Measurements from ENCODE around the gene NALCN. TPM values are rescaled to one million over a fixed set of nuclear protein-coding genes. Genes with fewer than 3 reads are reported as not detected.

The NALCN gene
- total and polyA plus RNA-seq, 2 experiments from 2014 or later, result 0.50 to 0.87 TPM

DNA sequence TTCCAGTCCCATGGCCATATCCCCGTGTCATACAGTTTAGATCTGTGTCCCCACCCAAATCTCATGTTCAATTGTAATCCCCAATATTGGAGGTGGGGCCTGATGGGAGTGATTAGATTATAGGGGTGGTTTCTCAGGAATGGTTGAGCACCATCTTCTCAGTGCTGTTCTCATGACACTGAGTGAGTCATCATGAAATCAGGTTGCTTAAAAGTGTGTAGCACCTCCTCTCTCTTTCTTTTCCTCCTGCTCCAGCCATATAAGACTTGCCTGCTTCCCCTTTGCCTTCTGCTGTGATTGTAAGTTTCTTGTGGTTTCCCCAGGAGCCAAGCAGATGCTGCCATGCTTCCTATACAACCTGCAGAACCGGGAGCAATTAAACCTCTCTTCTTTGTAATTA lies 197.8 kb downstream of the NALCN start:
- no peak for ATAC-seq
- Histone ChIP-seq H3K36me3 (ENCODE audit: insufficient read depth) (no peaks in the 10 kb centered on the region), H3K79me2 (replicated peaks; ENCODE audit: insufficient read depth) (no peaks in the 10 kb centered on the region), H4K20me1 (replicated peaks; ENCODE audit: insufficient read depth) (no peaks in the 10 kb centered on the region), H3K4me2 (no peak overlapping the region), H3K9me2 (ENCODE audit: insufficient read depth) (no peaks in the 10 kb centered on the region), H2AFZ (no peak overlapping the region), H3K27me3 (ENCODE audit: insufficient read depth) (no peaks in the 10 kb centered on the region), H3K4me3 (no peak overlapping the region), H3K27ac (ENCODE audit: low read depth) (no peak overlapping the region), H3F3A (replicated peaks; ENCODE audit: low read depth) (no peaks in the 10 kb centered on the region), H3K4me1 (ENCODE audit: insufficient read depth) (no peaks in the 10 kb centered on the region)
- H3K36me3 Mint-ChIP-seq (ENCODE audit: low read depth), result no peaks in the 10 kb centered on the region
- no peak for DNase-seq (ENCODE audit: low spot score)
- H3K4me3 Mint-ChIP-seq, result no peak overlapping the region
- TF ChIP-seq ZNF114 (CRISPR knock-in tag; IDR thresholded peaks at IDR 0.05), result no peak
- TF ChIP-seq, protein P1, sequence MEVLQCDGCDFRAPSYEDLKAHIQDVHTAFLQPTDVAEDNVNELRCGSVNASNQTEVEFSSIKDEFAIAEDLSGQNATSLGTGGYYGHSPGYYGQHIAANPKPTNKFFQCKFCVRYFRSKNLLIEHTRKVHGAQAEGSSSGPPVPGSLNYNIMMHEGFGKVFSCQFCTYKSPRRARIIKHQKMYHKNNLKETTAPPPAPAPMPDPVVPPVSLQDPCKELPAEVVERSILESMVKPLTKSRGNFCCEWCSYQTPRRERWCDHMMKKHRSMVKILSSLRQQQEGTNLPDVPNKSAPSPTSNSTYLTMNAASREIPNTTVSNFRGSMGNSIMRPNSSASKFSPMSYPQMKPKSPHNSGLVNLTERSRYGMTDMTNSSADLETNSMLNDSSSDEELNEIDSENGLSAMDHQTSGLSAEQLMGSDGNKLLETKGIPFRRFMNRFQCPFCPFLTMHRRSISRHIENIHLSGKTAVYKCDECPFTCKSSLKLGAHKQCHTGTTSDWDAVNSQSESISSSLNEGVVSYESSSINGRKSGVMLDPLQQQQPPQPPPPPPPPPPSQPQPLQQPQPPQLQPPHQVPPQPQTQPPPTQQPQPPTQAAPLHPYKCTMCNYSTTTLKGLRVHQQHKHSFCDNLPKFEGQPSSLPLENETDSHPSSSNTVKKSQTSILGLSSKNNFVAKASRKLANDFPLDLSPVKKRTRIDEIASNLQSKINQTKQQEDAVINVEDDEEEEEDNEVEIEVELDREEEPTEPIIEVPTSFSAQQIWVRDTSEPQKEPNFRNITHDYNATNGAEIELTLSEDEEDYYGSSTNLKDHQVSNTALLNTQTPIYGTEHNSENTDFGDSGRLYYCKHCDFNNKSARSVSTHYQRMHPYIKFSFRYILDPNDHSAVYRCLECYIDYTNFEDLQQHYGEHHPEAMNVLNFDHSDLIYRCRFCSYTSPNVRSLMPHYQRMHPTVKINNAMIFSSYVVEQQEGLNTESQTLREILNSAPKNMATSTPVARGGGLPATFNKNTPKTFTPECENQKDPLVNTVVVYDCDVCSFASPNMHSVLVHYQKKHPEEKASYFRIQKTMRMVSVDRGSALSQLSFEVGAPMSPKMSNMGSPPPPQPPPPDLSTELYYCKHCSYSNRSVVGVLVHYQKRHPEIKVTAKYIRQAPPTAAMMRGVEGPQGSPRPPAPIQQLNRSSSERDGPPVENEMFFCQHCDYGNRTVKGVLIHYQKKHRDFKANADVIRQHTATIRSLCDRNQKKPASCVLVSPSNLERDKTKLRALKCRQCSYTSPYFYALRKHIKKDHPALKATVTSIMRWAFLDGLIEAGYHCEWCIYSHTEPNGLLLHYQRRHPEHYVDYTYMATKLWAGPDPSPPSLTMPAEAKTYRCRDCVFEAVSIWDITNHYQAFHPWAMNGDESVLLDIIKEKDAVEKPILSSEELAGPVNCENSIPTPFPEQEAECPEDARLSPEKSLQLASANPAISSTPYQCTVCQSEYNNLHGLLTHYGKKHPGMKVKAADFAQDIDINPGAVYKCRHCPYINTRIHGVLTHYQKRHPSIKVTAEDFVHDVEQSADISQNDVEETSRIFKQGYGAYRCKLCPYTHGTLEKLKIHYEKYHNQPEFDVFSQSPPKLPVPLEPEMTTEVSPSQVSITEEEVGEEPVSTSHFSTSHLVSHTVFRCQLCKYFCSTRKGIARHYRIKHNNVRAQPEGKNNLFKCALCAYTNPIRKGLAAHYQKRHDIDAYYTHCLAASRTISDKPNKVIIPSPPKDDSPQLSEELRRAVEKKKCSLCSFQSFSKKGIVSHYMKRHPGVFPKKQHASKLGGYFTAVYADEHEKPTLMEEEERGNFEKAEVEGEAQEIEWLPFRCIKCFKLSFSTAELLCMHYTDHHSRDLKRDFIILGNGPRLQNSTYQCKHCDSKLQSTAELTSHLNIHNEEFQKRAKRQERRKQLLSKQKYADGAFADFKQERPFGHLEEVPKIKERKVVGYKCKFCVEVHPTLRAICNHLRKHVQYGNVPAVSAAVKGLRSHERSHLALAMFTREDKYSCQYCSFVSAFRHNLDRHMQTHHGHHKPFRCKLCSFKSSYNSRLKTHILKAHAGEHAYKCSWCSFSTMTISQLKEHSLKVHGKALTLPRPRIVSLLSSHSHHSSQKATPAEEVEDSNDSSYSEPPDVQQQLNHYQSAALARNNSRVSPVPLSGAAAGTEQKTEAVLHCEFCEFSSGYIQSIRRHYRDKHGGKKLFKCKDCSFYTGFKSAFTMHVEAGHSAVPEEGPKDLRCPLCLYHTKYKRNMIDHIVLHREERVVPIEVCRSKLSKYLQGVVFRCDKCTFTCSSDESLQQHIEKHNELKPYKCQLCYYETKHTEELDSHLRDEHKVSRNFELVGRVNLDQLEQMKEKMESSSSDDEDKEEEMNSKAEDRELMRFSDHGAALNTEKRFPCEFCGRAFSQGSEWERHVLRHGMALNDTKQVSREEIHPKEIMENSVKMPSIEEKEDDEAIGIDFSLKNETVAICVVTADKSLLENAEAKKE (CRISPR knock-in tag; IDR thresholded peaks at IDR 0.05), result no peak
- no peak for TF ChIP-seq POLR2AphosphoS5 (IDR thresholded peaks at IDR 0.05; ENCODE audit: low read depth)
- H3K9me3 Mint-ChIP-seq, result no peaks in the 10 kb centered on the region
- H3K27ac Mint-ChIP-seq, result no peak overlapping the region
- no peaks in the 10 kb centered on the region for H3K27me3 Mint-ChIP-seq (ENCODE audit: insufficient read depth, low read depth, poor library complexity)
- no peaks in the 10 kb centered on the region for H3K4me1 Mint-ChIP-seq

DNA sequence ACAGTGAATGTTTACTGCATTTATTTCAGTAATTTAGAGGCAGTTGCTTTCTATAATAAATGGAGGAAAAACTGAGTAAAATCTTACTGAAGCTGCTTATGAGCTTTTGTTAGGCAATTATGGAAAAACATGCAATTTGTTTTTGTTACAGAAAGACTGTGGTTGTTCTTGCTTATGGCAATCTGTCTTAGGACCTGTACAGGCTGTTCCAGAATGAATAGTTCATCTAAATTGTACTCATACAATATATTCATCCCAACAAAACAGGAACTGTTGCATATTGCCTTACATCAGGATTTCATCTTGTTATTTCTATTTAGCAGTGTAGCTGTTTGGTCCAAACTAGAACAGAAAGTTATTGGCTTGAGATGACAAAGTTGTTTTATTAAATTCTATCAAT lies 199.2 kb downstream of the NALCN start:
- Histone ChIP-seq H3K4me1 (ENCODE audit: insufficient read depth) (no peaks in the 10 kb centered on the region), H3K27ac (ENCODE audit: low read depth) (no peak overlapping the region), H4K20me1 (replicated peaks; ENCODE audit: insufficient read depth) (no peaks in the 10 kb centered on the region), H3F3A (replicated peaks; ENCODE audit: low read depth) (no peaks in the 10 kb centered on the region), H3K27me3 (ENCODE audit: insufficient read depth) (no peaks in the 10 kb centered on the region), H2AFZ (no peak overlapping the region), H3K4me3 (no peak overlapping the region), H3K9me2 (ENCODE audit: insufficient read depth) (no peaks in the 10 kb centered on the region), H3K4me2 (no peak overlapping the region), H3K36me3 (ENCODE audit: insufficient read depth) (no peaks in the 10 kb centered on the region), H3K79me2 (replicated peaks; ENCODE audit: insufficient read depth) (no peaks in the 10 kb centered on the region)
- Mint-ChIP-seq H3K36me3 (ENCODE audit: low read depth) (no peaks in the 10 kb centered on the region), H3K4me3 (no peak overlapping the region), H3K9me3 (no peaks in the 10 kb centered on the region), H3K4me1 (no peaks in the 10 kb centered on the region), H3K27ac (no peak overlapping the region), H3K27me3 (ENCODE audit: insufficient read depth, low read depth, poor library complexity) (no peaks in the 10 kb centered on the region)
- DNase-seq (ENCODE audit: low spot score) (no peak), ATAC-seq (no peak)
- TF ChIP-seq STAT1 (IDR thresholded peaks at IDR 0.05; ENCODE audit: unreplicated experiment), result no peak
- TF ChIP-seq, protein P2, sequence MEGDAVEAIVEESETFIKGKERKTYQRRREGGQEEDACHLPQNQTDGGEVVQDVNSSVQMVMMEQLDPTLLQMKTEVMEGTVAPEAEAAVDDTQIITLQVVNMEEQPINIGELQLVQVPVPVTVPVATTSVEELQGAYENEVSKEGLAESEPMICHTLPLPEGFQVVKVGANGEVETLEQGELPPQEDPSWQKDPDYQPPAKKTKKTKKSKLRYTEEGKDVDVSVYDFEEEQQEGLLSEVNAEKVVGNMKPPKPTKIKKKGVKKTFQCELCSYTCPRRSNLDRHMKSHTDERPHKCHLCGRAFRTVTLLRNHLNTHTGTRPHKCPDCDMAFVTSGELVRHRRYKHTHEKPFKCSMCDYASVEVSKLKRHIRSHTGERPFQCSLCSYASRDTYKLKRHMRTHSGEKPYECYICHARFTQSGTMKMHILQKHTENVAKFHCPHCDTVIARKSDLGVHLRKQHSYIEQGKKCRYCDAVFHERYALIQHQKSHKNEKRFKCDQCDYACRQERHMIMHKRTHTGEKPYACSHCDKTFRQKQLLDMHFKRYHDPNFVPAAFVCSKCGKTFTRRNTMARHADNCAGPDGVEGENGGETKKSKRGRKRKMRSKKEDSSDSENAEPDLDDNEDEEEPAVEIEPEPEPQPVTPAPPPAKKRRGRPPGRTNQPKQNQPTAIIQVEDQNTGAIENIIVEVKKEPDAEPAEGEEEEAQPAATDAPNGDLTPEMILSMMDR (conservative IDR thresholded peaks at IDR 0.05; ENCODE audit: low read depth in 2 of 2), result no peak
- no peak for TF ChIP-seq ZNF114 (CRISPR knock-in tag; IDR thresholded peaks at IDR 0.05)
- no peak for TF ChIP-seq EZH2 (IDR thresholded peaks at IDR 0.05; ENCODE audit: low read depth, unreplicated experiment)
- TF ChIP-seq, protein P3, sequence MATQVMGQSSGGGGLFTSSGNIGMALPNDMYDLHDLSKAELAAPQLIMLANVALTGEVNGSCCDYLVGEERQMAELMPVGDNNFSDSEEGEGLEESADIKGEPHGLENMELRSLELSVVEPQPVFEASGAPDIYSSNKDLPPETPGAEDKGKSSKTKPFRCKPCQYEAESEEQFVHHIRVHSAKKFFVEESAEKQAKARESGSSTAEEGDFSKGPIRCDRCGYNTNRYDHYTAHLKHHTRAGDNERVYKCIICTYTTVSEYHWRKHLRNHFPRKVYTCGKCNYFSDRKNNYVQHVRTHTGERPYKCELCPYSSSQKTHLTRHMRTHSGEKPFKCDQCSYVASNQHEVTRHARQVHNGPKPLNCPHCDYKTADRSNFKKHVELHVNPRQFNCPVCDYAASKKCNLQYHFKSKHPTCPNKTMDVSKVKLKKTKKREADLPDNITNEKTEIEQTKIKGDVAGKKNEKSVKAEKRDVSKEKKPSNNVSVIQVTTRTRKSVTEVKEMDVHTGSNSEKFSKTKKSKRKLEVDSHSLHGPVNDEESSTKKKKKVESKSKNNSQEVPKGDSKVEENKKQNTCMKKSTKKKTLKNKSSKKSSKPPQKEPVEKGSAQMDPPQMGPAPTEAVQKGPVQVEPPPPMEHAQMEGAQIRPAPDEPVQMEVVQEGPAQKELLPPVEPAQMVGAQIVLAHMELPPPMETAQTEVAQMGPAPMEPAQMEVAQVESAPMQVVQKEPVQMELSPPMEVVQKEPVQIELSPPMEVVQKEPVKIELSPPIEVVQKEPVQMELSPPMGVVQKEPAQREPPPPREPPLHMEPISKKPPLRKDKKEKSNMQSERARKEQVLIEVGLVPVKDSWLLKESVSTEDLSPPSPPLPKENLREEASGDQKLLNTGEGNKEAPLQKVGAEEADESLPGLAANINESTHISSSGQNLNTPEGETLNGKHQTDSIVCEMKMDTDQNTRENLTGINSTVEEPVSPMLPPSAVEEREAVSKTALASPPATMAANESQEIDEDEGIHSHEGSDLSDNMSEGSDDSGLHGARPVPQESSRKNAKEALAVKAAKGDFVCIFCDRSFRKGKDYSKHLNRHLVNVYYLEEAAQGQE (IDR thresholded peaks at IDR 0.05; ENCODE audit: unreplicated experiment), result no peak
- no peak for TF ChIP-seq CREB1 (CRISPR knock-in tag; IDR thresholded peaks at IDR 0.05; ENCODE audit: low read depth)
- no peak for TF ChIP-seq POLR2AphosphoS5 (IDR thresholded peaks at IDR 0.05; ENCODE audit: low read depth)
- no peak for TF ChIP-seq JUNB (IDR thresholded peaks at IDR 0.05; ENCODE audit: unreplicated experiment)
- TF ChIP-seq, protein P4, sequence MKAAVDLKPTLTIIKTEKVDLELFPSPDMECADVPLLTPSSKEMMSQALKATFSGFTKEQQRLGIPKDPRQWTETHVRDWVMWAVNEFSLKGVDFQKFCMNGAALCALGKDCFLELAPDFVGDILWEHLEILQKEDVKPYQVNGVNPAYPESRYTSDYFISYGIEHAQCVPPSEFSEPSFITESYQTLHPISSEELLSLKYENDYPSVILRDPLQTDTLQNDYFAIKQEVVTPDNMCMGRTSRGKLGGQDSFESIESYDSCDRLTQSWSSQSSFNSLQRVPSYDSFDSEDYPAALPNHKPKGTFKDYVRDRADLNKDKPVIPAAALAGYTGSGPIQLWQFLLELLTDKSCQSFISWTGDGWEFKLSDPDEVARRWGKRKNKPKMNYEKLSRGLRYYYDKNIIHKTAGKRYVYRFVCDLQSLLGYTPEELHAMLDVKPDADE (IDR thresholded peaks at IDR 0.05), result no peak
